AG09309 (cell line): Measurements from ENCODE around the gene MARCHF4.

Experiments
- DNase-seq: peaks from one replicate; pipeline ENCODE4 v3.0.0-alpha.2; 2010; ENCODE audit warnings: low read depth
- H3K4me3 ChIP-seq: 2 replicates; pipeline ENCODE4 v1.5.1; 2011; ENCODE audit warnings: mild to moderate bottlenecking, low read depth, low read length, moderate library complexity; ENCODE audit not compliant: control insufficient read depth
- CTCF ChIP-seq: IDR thresholded peaks from 2 replicates; pipeline ENCODE4 v1.5.1; 2011; ENCODE audit warnings: mild to moderate bottlenecking, low read depth, low read length, inconsistent platforms; ENCODE audit not compliant: insufficient read depth, control insufficient read depth; ENCODE audit errors: missing control alignments

Gene MARCHF4

DNA sequence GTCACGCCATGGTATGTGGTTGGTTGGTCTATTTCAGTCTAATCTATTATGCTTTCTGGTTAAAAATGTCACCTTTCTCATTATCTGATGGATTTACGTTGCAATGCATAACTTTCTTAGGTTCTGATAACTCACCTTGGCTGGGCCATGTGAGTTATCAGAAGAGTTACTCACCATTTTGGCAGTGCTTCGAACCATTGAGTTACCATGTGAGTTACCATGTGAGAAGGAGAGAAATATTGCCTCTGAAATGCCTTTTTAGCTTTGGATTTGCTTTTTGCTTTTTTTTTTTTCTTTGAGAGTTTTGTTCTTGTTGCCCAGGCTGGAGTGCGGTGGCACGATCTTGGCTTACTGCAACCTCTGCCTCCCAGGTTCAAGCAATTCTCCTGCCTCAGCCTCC lies 41.6 kb upstream of the MARCHF4 start:
- TF ChIP-seq CTCF = no peak
- no peak overlapping the region for H3K4me3 ChIP-seq
- DNase-seq = no peak

DNA sequence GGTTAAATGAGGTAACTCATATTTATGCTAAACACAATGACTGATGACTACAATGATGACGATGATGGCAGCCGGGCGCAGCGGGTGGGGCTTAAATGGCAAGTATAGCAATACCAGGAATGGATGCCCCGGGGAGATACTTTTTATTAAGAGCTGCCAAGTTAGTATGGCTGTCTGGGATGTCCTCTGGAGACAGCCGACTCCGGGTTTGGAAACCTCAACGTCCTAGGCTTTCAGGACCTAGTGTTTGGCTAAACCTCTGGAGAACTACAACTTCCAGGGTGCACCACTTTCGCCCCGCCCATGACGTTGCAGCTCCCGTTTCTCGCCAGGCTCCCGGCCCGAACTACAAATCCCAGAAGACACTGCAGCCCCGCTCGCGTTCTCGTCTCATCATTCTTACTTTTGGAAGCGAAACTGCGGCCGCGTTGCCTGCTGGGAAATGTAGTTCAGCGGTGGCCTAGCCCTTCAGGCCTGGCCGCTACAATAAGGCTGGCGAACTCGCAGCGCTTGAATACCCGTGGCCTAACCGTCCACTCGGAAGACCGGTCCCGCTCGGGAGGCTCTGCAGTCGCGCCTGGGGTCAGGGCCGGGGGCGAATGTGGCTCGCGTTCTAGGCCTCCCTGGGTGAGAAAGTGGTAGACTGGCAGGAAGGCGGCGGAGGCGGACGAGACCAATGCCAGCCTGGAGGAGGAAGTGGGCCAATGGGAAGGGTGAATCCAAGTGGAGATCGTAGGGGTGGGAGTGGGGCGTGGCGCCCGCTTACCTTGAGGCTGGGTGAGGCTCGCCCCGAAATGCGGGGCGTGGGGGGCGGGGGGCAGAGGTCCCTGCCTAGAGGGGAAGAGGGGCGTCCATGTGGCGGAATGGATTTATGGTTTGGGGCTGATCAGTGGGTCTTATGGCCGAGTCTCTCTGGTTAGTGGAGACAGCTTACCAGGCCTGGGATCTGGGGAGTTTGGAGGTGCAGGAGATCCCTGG lies 40.0 kb upstream of the MARCHF4 start, which contains the start of gene SMARCAL1:
Gene SMARCAL1, plus strand, starts transcription at position 463 of the 978 bp plus-strand sequence. CDS start 2,221 bp downstream, outside the sequence.
- peak; percentile 89 for DNase-seq
- H3K4me3 ChIP-seq = peak within 1 kb of the TSS; percentile 78
- no peak for TF ChIP-seq CTCF

- H3K4me3 ChIP-seq = no peak overlapping the region
- TF ChIP-seq CTCF = no peak
- DNase-seq = no peak
Measured at GRCh38 chr2:216410550-216410949, 38.3 kb upstream of the MARCHF4 start.

DNA sequence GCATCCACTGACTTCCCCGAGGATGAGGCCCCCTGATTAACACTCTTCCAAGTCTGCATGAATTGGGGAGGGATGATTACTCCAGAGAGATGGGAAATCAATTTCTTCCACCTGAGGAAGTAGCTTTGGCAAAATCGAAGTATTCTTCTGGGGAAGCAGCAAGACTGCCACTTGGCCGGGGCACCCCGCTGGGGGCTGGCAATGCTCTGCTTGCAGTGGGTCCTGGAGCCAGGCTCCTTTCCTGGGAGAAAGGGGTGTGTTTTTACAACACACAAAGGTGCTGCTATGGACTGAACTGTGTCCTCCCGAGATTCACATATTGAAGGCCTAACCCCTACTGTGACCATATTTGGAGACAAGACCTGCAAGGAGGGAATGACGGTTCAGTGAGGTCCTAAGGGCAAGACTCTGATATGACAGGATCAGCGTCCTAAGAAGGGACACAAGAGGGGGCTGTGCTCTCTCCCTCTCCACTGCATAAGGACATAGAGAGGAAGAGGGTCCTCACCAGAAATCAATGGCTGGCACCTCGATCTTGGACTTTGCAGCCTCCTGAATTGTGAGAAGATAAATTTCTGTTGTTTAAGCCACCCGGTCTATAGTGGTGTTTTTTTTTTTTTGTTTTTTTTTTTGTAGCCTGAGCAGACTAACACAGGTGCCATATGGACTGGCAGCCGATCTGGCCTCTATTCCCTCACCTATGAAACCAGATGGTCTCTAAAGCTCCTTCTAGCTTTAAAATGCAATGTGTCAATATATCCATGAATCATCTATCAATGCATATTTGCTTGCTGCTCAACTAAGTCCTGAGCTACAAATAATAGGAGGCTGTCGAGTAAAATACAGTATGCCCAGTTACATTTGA lies 36.4 kb upstream of the MARCHF4 start:
- no peak for DNase-seq
- H3K4me3 ChIP-seq = no peak overlapping the region
- no peak for TF ChIP-seq CTCF

DNA sequence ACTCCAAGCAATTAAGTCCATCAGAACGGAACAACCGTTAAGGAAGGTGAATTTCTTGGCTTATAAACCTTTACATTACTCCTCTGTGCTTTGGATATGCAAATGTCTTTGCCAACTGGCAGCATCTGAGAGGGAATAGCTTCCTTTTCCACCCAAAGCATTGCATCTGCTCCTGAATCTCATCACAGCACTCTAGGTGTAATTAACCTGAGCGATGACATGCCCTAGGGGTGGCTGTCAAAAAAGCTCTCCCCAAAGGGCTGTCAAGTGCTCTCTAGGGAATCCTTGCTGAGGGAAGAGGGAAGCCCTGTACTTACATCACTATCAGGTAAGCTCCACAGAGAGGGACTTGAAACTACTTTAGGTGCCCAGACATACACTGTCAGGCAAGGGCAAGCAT lies 34.5 kb upstream of the MARCHF4 start:
- H3K4me3 ChIP-seq = no peak overlapping the region
- no peak for DNase-seq
- TF ChIP-seq CTCF = no peak

DNA sequence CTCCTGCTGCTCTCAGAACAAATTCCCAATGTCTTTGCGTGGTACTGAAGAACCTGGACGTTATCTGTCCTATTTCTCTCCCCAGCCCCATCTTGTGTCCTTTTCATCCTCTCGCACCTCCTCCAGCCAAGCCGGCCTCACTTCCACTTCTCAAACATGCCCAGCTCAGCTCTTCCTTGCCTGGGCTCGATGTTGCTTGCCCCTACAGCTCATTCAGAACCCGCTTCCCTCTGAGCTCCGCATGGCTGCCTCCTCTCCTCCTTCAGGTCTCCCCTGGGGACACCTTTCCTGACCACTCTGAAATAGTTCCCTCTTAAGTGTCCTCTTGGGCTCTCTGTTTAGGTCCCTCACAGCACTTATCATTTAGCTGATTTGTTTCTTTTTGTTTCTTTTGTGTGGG lies 33.3 kb upstream of the MARCHF4 start:
- H3K4me3 ChIP-seq = no peak overlapping the region
- DNase-seq = no peak
- TF ChIP-seq CTCF = no peak
